GM12878 (cell line): ENCODE data around the gene PKP4.

Experiments used
- CBX5 ChIP-seq: sonication (generic); IDR thresholded peaks from 2 replicates; pipeline ENCODE4 v1.6.1; 2016; ENCODE audit warnings: low read depth, moderate library complexity, mild to moderate bottlenecking, inconsistent platforms
- EP300 ChIP-seq, 2 experiments: fragments of 150-350 bp in 1 of 2; IDR thresholded peaks; 2 replicates each; pipeline ENCODE4 v1.6.1; 2011 to 2012; ENCODE audit warnings: low read depth in 2 of 2, low read length in 2 of 2, borderline replicate concordance in 1 of 2, improper control_type of control experiment in 1 of 2, inconsistent platforms in 1 of 2; ENCODE audit not compliant: control insufficient read depth in 1 of 2
- HCFC1 ChIP-seq: fragments of 150-350 bp; IDR thresholded peaks from 2 replicates; pipeline ENCODE4 v1.6.1; 2014; ENCODE audit warnings: low read length
- TF ChIP-seq, protein P1 (sequence below): fragments of 450-650 bp; IDR thresholded peaks from 2 replicates; pipeline ENCODE4 v1.6.1; 2016; ENCODE audit warnings: mild to moderate bottlenecking

DNA sequence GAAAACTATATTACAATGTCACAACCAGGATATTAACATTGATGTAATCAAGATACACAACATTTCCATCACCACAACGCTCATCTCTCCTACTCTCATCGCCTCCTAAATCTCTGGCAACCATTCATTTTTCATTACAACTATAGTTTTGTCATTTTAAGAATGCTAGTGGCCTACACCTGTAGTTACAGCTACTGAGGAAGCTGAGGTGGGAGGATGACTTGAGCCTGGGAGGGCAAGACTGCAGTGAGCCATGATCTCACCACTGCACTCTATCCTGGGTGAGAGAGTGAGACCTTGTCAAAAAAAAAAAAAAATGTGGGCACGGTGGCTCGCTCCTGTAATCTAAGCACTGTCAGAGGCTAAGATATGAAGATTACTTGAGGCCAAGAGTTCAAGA lies 10.5 kb downstream of the PKP4 start:
- TF ChIP-seq CBX5 (no peak), HCFC1 (no peak), EP300 (IDR thresholded peaks at IDR 0.05; ENCODE audit: borderline replicate concordance in 1 of 2, control insufficient read depth in 1 of 2, low read depth in 2 of 2, low read length in 2 of 2) (no peak)
- TF ChIP-seq, protein P1, sequence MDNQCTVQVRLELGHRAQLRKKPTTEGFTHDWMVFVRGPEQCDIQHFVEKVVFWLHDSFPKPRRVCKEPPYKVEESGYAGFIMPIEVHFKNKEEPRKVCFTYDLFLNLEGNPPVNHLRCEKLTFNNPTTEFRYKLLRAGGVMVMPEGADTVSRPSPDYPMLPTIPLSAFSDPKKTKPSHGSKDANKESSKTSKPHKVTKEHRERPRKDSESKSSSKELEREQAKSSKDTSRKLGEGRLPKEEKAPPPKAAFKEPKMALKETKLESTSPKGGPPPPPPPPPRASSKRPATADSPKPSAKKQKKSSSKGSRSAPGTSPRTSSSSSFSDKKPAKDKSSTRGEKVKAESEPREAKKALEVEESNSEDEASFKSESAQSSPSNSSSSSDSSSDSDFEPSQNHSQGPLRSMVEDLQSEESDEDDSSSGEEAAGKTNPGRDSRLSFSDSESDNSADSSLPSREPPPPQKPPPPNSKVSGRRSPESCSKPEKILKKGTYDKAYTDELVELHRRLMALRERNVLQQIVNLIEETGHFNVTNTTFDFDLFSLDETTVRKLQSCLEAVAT, result no peak
